HEK293T (cell line): ENCODE results near the gene CISD3.

ENCODE experiments used
- CTCF ChIA-PET: fragments of 350-600 bp; formaldehyde crosslinking; extraction: SDS; loops from one replicate; lab custom pipeline; 2021; ENCODE audit warnings: antibody characterized with exemption, inconsistent platforms; lab: Yijun Ruan, JAX
- POLR2A ChIA-PET: fragments of 350-600 bp; formaldehyde crosslinking; extraction: SDS; loops from one replicate; lab custom pipeline; 2020; ENCODE audit warnings: antibody characterized with exemption, inconsistent platforms; lab: Yijun Ruan, JAX
- DNase-seq: peaks from one replicate; pipeline ENCODE4 v3.0.0; 2012; ENCODE audit warnings: mixed read lengths; ENCODE audit errors: extremely low spot score
- ARNT ChIP-seq: fragments of 450-650 bp; IDR thresholded peaks from 2 replicates; pipeline ENCODE4 v1.6.1; 2017; ENCODE audit warnings: mild to moderate bottlenecking
- BHLHE40 ChIP-seq: fragments of 450-650 bp; IDR thresholded peaks from 2 replicates; pipeline ENCODE4 v1.6.1; 2016; ENCODE audit warnings: mild to moderate bottlenecking, moderate library complexity, borderline replicate concordance
- CTBP1 ChIP-seq: fragments of 450-650 bp; IDR thresholded peaks from 2 replicates; pipeline ENCODE4 v1.6.1; 2016; ENCODE audit warnings: borderline replicate concordance
- ELF4 ChIP-seq: fragments of 450-650 bp; IDR thresholded peaks from 2 replicates; pipeline ENCODE4 v1.6.1; 2017; ENCODE audit warnings: antibody characterized with exemption
- FOXA1 ChIP-seq: fragments of 450-650 bp; IDR thresholded peaks from 2 replicates; pipeline ENCODE4 v1.6.1; 2016; ENCODE audit warnings: mild to moderate bottlenecking
- FOXK2 ChIP-seq: fragments of 450-650 bp; IDR thresholded peaks from 2 replicates; pipeline ENCODE4 v1.6.1; 2016; ENCODE audit warnings: mild to moderate bottlenecking
- FOXM1 ChIP-seq: fragments of 450-650 bp; IDR thresholded peaks from 2 replicates; pipeline ENCODE4 v1.6.1; 2017; ENCODE audit warnings: mild to moderate bottlenecking, borderline replicate concordance
- HDGF ChIP-seq: fragments of 450-650 bp; IDR thresholded peaks from 2 replicates; pipeline ENCODE4 v1.6.1; 2017; ENCODE audit warnings: antibody characterized with exemption, borderline replicate concordance
- L3MBTL2 ChIP-seq: fragments of 450-650 bp; conservative IDR thresholded peaks from 2 replicates; pipeline ENCODE4 v1.6.1; 2016; ENCODE audit warnings: mild to moderate bottlenecking
- LEF1 ChIP-seq: fragments of 450-650 bp; IDR thresholded peaks from 2 replicates; pipeline ENCODE4 v1.6.1; 2017; ENCODE audit warnings: mild to moderate bottlenecking, borderline replicate concordance
- NFRKB ChIP-seq: fragments of 450-650 bp; IDR thresholded peaks from 2 replicates; pipeline ENCODE4 v1.6.1; 2016; ENCODE audit warnings: mild to moderate bottlenecking, moderate library complexity
- PKNOX1 ChIP-seq: fragments of 450-650 bp; IDR thresholded peaks from 2 replicates; pipeline ENCODE4 v1.6.1; 2016
- SP1 ChIP-seq: fragments of 450-650 bp; IDR thresholded peaks from 2 replicates; pipeline ENCODE4 v1.6.1; 2017
- SUZ12 ChIP-seq: fragments of 450-650 bp; IDR thresholded peaks from 2 replicates; pipeline ENCODE4 v1.6.1; 2016; ENCODE audit warnings: mild to moderate bottlenecking
- TARDBP ChIP-seq: fragments of 450-650 bp; IDR thresholded peaks from 2 replicates; pipeline ENCODE4 v1.6.1; 2016
- ZNF384 ChIP-seq: fragments of 450-650 bp; IDR thresholded peaks from 2 replicates; pipeline ENCODE4 v1.6.1; 2016

CISD3 gene

GRCh38 chr17:38716368-38717005 lies 13.7 kb upstream of the CISD3 start:
- POLR2A ChIA-PET, result interaction anchor here (0.7 to 1.2 kb wide), 5 partner anchors 11 to 36 kb away, joined by 3 to 7 read pairs (median 4); partner anchors contain the start of gene PSMB3
- DNase-seq, result no peak
- CTCF ChIA-PET, result interaction anchor here (0.8 kb wide), 1 partner anchor 19 kb away, joined by 3 read pairs; no protein-coding TSS in a partner anchor
- TF ChIP-seq CTBP1, result no peak
- no peak for TF ChIP-seq NFRKB
- TF ChIP-seq TARDBP, result no peak
- TF ChIP-seq L3MBTL2, result no peak
- no peak for TF ChIP-seq FOXK2
- no peak for TF ChIP-seq SUZ12
- TF ChIP-seq ELF4, result no peak
- no peak for TF ChIP-seq ARNT
- no peak for TF ChIP-seq BHLHE40
- no peak for TF ChIP-seq SP1
- no peak for TF ChIP-seq FOXA1
- TF ChIP-seq ZNF384, result no peak
- TF ChIP-seq FOXM1, result no peak
- no peak for TF ChIP-seq HDGF

GRCh38 chr17:38717139-38717745 lies 12.9 kb upstream of the CISD3 start:
- TF ChIP-seq L3MBTL2 (no peak), BHLHE40 (no peak), SUZ12 (no peak), FOXA1 (no peak), ARNT (no peak), ZNF384 (no peak), FOXK2 (no peak), SP1 (no peak), LEF1 (no peak)
- CTCF ChIA-PET, result interaction anchor here (0.8 kb wide), 1 partner anchor 18 kb away, joined by 3 read pairs; no protein-coding TSS in a partner anchor
- DNase-seq, result no peak
- POLR2A ChIA-PET, result interaction anchor here (0.7 to 1.3 kb wide), 3 partner anchors 11 to 35 kb away, joined by 4 to 7 read pairs (median 4); partner anchors contain the start of genes CISD3 and PSMB3

GRCh38 chr17:38719289-38719942 lies 10.7 kb upstream of the CISD3 start:
- TF ChIP-seq HDGF (no peak), PKNOX1 (no peak)
- ChIA-PET POLR2A (interaction anchor here (1.0 to 2.0 kb wide), 6 partner anchors 9 to 30 kb away, joined by 3 to 9 read pairs (median 6); partner anchors contain the start of gene MLLT6), CTCF (interaction anchor here (0.6 to 1.2 kb wide), 4 partner anchors 11 to 101 kb away, joined by 3 to 5 read pairs (median 4); no protein-coding TSS in a partner anchor)
- DNase-seq, result no peak

GRCh38 chr17:38719943-38720641 lies 10.0 kb upstream of the CISD3 start:
- DNase-seq, result no peak
- ChIA-PET POLR2A (interaction anchor here (1.3 to 2.0 kb wide), 3 partner anchors 8 to 30 kb away, joined by 3 to 9 read pairs (median 7); no protein-coding TSS in a partner anchor), CTCF (interaction anchor here (1.1 kb wide), 1 partner anchor 15 kb away, joined by 5 read pairs; no protein-coding TSS in a partner anchor)
- no peak for TF ChIP-seq CTBP1
- TF ChIP-seq ZNF384, result no peak
- TF ChIP-seq L3MBTL2, result no peak
- no peak for TF ChIP-seq BHLHE40
- no peak for TF ChIP-seq NFRKB
- TF ChIP-seq SUZ12, result no peak

GRCh38 chr17:38720941-38721340 lies 9.2 kb upstream of the CISD3 start:
- TF ChIP-seq SUZ12 (no peak), LEF1 (no peak), CTBP1 (no peak), ARNT (no peak), PKNOX1 (no peak), ZNF384 (no peak), ELF4 (no peak), FOXK2 (no peak), FOXM1 (no peak), L3MBTL2 (no peak), HDGF (no peak), NFRKB (no peak), BHLHE40 (no peak), SP1 (no peak)
- POLR2A ChIA-PET, result no interaction called here
- DNase-seq, result no peak
- CTCF ChIA-PET, result no interaction called here

GRCh38 chr17:38721802-38722201 lies 8.3 kb upstream of the CISD3 start:
- ChIA-PET POLR2A (no interaction called here), CTCF (no interaction called here)
- TF ChIP-seq TARDBP (no peak), LEF1 (no peak), L3MBTL2 (no peak)
- DNase-seq, result no peak
